Raji (cell line): ENCODE results near the gene CD99L2.

Experiments used
- POLR2A ChIP-seq: IDR thresholded peaks from 2 replicates; pipeline ENCODE4 v1.6.1; 2011; ENCODE audit warnings: low read depth, low read length, control low read depth; ENCODE audit not compliant: insufficient read depth

The CD99L2 gene

GRCh38 chrX:150870487-150871340, 27.8 kb downstream of the CD99L2 start:
- no peak for TF ChIP-seq POLR2A

DNA sequence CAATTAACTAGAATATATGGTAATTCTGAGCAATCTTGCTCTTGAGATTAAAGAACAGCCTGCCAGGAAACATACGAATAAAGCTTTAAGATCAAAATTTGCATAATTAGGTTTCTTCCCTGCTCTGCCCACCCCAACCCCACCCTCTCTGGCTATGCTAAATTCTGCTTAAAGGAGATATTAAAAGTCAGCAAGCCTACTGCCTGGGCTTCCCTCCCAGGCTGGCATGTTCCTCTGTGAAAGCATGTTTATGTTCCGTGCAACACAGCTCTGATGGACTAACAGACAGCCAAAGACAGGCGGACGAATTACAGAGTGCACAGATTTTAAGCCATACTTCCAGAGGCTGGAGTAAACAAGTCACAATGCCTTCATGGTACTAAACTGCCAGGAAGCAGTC, 28.4 kb downstream of the CD99L2 start:
- TF ChIP-seq POLR2A = no peak

DNA sequence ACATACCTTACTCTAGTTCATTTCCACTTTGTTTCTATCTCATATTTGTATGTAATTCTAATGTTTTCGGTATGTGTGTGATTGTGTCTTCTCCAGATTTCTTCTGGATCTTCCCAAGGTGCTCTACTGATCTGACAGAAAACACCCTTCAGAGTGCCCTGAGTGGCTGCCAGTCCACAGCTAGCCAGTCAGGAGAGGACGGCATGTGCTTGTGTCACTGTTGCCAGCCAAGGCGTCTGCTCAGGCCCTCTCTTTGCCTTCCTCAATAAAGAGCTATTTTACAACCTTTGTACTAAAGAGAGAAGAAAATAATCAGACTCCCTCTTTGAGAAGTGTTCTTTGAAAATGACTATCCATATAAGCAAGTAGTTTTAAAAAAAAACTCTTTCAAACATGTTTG, 29.0 kb downstream of the CD99L2 start:
- no peak for TF ChIP-seq POLR2A

DNA sequence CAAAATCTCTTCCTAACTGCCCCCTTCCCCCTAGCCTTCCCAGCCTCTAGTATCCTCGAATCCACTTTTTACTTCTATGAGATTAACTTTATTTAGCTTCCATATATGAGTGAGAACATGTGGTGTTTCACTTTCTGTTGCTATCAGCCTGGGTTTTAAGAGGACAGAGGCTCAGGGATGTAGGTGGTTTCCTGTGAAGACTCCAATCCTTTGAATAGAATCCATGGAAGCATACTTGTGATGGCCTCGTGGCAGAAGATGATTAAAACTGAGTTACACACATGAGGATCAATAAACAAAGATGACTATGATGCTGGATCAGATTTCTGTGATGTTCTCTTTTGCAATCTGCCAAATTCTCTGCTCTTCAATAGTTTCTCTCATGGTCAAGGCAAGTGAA, 29.8 kb downstream of the CD99L2 start:
- no peak for TF ChIP-seq POLR2A

GRCh38 chrX:150864127-150864526, 34.3 kb downstream of the CD99L2 start:
- no peak for TF ChIP-seq POLR2A

GRCh38 chrX:150863191-150863590, 35.3 kb downstream of the CD99L2 start:
- TF ChIP-seq POLR2A = no peak

DNA sequence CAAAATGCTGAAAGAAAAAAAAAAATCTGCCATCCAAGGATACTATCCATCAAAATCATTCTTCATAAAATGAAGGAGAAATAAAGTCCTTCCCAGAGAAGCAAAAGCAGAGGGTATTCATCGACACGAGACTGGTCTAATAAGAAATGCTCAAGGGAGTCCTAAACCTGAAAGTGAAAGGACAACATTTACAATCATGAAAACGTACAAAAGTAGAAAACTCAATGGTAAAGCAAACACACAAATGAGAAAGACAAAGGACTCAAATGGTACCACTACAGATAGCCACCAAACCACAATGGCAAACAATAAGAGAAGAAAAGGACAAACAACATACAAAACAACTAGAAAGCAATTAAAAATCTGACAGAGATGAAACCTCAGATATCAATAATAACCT, 41.0 kb downstream of the CD99L2 start:
- TF ChIP-seq POLR2A = no peak

DNA sequence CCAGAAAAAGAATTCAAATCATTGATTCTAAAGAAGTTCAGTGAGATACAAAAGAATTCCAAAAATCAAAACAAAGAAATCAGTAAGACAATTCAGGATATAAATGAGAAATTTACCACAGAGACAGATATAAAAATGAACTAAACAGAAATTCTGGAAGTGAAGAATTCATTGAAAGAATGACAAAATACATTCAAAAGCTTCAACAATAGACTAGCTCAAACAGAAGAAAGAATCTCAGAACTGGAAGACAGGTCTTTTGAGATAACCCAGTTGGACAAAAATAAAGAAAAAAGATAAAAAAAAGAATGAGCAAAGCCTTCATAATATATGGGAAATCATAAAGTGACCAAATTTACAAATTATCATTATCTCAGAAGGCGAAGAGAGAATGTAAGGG, 41.7 kb downstream of the CD99L2 start:
- TF ChIP-seq POLR2A = no peak

DNA sequence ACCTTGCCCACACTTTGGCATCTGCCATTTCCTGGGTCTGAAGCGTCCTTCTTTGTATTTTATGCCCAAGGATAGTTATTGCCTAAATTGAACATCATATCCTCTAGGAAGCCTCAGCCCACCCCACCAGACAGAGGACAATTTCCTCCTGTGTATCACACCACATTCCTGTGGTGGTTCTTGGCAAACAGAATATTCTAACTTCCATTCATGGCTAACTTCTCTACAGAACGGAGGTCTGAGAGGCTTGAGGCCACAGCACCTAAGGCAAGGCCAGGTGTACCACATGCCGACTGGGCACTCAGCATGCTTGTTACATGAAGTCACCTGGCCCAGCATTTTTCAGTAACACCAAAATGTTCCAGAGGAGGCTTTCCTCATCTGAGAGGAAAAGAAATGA, 42.4 kb downstream of the CD99L2 start:
- TF ChIP-seq POLR2A = no peak

DNA sequence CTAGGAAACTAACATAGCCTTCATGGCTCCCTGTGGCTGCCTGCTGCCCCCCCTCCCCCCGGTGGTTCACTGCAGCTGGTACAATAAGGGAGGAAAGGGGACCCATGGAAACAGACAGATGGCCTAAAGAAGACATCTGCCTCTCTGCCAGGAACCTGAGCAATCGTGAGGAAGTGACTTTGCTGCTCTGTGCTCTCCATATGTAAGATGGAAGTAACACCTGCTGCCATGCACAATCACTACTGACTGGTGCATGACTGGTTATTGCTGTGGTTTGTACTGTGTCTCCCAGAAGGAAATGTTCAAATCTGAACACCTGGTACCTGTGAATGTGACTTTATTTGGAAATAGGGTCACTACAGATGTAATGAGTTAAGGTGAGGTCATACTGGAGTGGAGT, 43.6 kb downstream of the CD99L2 start:
- no peak for TF ChIP-seq POLR2A

GRCh38 chrX:150849996-150850720, 48.3 kb downstream of the CD99L2 start:
- no peak for TF ChIP-seq POLR2A

DNA sequence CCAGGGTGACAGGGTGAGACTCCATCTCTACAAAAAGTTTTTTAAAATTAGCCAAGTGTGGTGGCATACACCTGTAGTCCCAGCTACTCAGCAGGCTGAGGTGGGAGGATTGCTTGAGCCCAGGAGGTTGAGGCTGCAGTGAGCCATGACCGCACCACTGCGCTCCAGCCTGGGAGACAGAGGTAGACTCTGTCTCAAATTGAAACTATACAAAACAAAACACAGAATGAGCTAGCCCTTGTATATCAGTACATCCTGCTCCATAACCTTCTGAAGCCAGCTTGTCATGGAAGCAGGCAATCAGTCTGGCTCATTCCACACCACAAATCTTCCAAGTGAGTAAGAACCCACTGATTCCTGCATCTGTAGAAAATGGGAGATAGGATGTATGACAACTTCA, 49.0 kb downstream of the CD99L2 start:
- TF ChIP-seq POLR2A = no peak

GRCh38 chrX:150848914-150849365, 49.5 kb downstream of the CD99L2 start:
- TF ChIP-seq POLR2A = no peak

GRCh38 chrX:150847088-150847487, 51.4 kb downstream of the CD99L2 start:
- no peak for TF ChIP-seq POLR2A

GRCh38 chrX:150846130-150846529, 52.3 kb downstream of the CD99L2 start:
- no peak for TF ChIP-seq POLR2A

GRCh38 chrX:150845091-150845490, 53.4 kb downstream of the CD99L2 start:
- no peak for TF ChIP-seq POLR2A
